ENCODE measurements around the gene OPALIN.

OPALIN gene

GRCh38 chr10:96358851-96359540 is at the start of gene OPALIN:
TSS of gene OPALIN (minus strand) at chr10:96359002. CDS start at chr10:96358896, 106 bp downstream.
- ATAC-seq, result no peak

GRCh38 chr10:96408201-96408600 is 49.4 kb upstream of the OPALIN start:
- no peak for ATAC-seq

- no peak for ATAC-seq
Measured at GRCh38 chr10:96407560-96408069, 48.8 kb upstream of the OPALIN start.

GRCh38 chr10:96406091-96406490 is 47.3 kb upstream of the OPALIN start:
- no peak for ATAC-seq

DNA sequence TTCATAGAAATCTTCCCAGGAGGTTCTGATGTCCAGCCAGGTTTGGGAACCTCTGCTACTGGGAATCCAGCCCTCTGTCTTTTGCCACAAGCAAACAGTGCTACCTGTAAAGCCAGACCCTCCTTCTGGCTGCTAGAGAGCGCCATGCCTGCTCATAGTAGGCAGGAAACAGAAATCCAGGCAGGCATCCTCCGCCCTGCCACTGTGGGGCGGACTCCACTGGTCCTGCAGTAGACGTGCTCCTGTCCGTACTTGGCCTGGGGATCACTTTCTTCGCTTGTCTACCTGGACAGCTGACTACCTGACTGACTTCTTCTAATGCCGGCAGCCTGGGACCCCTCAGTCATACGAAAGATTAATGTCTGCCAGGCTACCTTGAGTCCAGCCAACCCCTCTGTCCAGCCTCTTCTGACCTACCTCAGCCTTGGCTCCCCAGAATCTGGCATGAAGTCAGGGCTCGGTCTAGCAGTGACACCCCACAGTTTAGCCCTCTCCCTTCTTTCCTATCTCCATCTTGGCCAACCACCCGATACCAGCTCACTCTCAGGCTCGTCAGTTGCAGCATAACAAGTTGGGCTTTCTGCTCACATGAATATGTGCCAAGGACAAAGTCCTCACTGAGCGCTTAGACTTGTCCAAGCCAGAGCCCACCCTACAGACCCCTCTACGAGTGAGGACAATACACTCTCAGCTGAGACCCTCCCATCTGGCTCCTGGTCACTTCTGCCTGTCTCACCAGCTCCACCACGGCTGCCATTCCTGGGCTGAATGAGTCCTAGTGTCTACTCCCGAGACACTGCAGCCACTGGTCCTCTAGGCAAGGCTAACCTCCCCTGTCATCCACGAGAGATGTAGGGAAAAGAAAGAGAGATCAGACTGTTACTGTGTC is 43.9 kb upstream of the OPALIN start:
- no peak for ATAC-seq

- ATAC-seq, result no peak
Measured at GRCh38 chr10:96401036-96401435, 42.2 kb upstream of the OPALIN start.

DNA sequence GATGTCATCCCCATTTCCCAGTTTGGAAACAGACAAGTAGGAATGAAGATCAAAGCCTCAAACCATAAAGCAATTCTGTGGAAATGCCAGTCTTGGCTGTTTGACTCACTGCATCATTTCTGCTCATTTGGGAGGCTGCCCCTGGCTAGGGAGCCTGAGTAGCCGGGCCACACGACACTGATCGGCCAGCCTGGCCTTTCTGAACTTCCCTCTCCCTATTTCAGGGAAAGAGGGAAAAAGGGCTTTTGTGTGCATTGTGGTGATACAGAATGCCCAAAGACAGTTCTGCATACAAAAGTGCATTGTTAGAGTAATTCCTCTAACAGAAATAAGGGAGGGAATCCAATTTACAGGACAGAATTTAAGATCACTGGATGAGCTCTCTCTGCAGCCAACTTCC is 41.7 kb upstream of the OPALIN start:
- no peak for ATAC-seq

GRCh38 chr10:96397902-96398301 is 39.1 kb upstream of the OPALIN start:
- ATAC-seq, result no peak

GRCh38 chr10:96395931-96396877 is 37.4 kb upstream of the OPALIN start:
- peak; percentile 62 to 66 for ATAC-seq

DNA sequence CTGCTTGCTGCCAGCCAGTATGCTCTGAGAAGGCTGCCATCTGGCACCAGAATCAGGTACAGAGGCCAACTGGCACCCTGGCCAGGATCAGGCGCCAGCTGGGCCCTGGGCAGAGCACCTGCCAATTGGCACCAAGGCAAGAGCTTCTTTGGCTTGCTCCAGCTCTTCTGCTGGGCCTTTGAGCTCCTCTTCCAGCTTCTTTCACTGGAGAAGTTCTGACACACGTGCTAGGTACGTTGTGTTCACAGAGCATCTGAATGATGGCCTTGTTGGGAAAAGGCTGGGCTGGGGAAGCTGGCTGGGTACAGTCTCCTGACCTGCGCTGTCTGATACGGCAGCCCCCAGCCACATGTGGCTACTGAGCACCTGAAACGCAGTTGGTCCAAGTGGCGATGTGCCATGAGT is 31.7 kb upstream of the OPALIN start:
- ATAC-seq, result no peak

DNA sequence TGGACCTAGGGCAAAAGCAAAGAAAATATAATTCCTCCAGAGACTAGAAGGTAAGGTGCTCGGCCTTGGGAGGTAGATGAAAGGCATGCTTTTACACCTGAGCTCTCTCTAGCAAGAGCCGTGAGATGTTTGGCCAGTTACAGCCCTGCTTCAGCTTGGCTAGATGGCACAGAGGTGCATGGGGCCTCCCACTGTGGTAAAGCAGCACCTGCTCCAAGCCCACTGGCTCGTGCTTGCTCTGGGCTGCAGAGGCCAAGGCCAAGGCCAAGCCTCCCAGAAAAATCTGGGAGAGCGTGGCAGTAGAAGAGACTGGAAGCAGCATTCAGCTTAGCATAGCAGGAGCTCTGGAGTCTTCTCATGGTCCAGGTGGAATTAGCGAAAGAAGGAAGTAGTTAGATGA is 31.0 kb upstream of the OPALIN start:
- no peak for ATAC-seq

DNA sequence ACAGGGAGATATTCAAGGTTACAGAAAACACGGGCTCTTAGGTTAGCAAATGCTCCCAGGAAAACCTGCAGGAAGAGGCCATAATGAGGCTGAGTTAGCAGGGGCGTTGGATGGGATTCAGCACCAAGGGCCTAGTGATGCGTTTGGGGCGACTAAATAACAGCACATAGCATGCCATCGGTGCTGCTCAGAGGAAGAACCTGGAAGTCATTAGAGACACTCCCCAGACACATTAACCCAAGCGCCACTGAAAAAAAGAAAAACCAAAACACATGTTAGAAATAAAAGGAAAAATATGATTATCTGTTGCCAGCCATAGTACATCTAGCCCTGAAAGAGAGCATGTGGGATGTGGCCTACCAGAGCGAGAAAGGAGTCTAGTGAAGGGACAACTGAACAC is 28.8 kb upstream of the OPALIN start:
- no peak for ATAC-seq

- no peak for ATAC-seq
Measured at GRCh38 chr10:96387161-96387560, 28.4 kb upstream of the OPALIN start.

GRCh38 chr10:96384506-96384905 is 25.7 kb upstream of the OPALIN start:
- ATAC-seq, result no peak

DNA sequence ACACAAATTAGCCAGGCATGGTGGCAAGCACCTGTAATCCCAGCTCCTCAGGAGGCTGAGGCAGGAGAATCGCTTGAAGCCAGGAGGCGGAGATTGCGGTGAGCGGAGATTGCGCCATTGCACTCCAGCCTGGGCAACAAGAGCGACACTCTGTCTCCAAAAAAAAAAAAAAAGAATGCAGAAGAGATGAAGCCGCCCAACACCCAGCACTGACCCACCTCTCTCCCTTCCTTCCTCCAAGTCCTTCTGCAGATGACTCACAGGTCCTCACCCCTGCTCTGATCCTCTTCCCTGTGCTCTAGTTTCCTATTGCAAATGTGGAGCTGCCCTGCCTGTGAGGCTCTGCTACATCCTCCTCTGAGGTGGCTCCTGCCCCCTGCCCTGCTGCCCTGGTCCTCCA is 22.0 kb upstream of the OPALIN start:
- ATAC-seq, result no peak

GRCh38 chr10:96379758-96380157 is 21.0 kb upstream of the OPALIN start:
- ATAC-seq, result no peak

GRCh38 chr10:96378741-96379140 is 19.9 kb upstream of the OPALIN start:
- no peak for ATAC-seq

GRCh38 chr10:96377816-96378294 is 19.1 kb upstream of the OPALIN start:
- ATAC-seq, result no peak

- no peak for ATAC-seq
Measured at GRCh38 chr10:96376483-96376882, 17.7 kb upstream of the OPALIN start.

- ATAC-seq, result peak; percentile 66 to 76
Measured at GRCh38 chr10:96374985-96375830, 16.4 kb upstream of the OPALIN start.

GRCh38 chr10:96374639-96374984 is 15.8 kb upstream of the OPALIN start:
- no peak for ATAC-seq

- no peak for ATAC-seq
Measured at GRCh38 chr10:96374004-96374403, 15.2 kb upstream of the OPALIN start.
